Activated T-helper 17 cell treated with anti-CD3 and anti-CD28 coated beads, Interleukin-2, amount 50 U/mL, for 72 hours (primary cell): Measurements from ENCODE around the gene C1orf159. TPM values are rescaled to one million over a fixed set of nuclear protein-coding genes. Genes with fewer than 3 reads are reported as not detected.
"Not testable (repeated sequence)": the region's sequence is repeated elsewhere in the genome, so short reads cannot be mapped to it uniquely, and the experiment has no call there.

Experiments used
- ATAC-seq: fragments of 150-1000 bp; cut with Tn5 transposase; replicated peaks from 2 replicates; pipeline ENCODE4 v1.10.0; 2021; ENCODE audit warnings: mild to moderate bottlenecking, moderate library complexity
- H3K27ac Mint-ChIP-seq: one replicate; pipeline ENCODE4 v1.8.0; 2022; ENCODE audit warnings: mixed read lengths
- H3K27me3 Mint-ChIP-seq: one replicate; pipeline ENCODE4 v1.8.0; 2022; ENCODE audit warnings: mixed read lengths
- H3K36me3 Mint-ChIP-seq: one replicate; pipeline ENCODE4 v1.8.0; 2022; ENCODE audit warnings: low read depth, mild to moderate bottlenecking, mixed read lengths
- H3K4me1 Mint-ChIP-seq: one replicate; pipeline ENCODE4 v1.8.0; 2022; ENCODE audit warnings: mixed read lengths
- H3K4me3 Mint-ChIP-seq: one replicate; pipeline ENCODE4 v1.8.0; 2022; ENCODE audit warnings: mild to moderate bottlenecking, mixed read lengths
- H3K9me3 Mint-ChIP-seq: one replicate; pipeline ENCODE4 v1.8.0; 2022; ENCODE audit warnings: mixed read lengths
- total RNA-seq, 2 donors: library from RNA; stranded (reverse); gene quantifications; one replicate each; pipeline ENCODE4 v1.2.3, GENCODE V29; 2022

C1orf159 gene
- total RNA-seq, 2 donors from 2014 or later: 15.7 to 18.8 TPM

- H3K4me3 Mint-ChIP-seq: no peak overlapping the region
- peaks cover 17% of the 10 kb centered on the region for H3K36me3 Mint-ChIP-seq
- ATAC-seq: no peak
- H3K4me1 Mint-ChIP-seq: peaks cover 4% of the 10 kb centered on the region
- no peaks in the 10 kb centered on the region for H3K27me3 Mint-ChIP-seq
- H3K27ac Mint-ChIP-seq: no peak overlapping the region
- no peaks in the 10 kb centered on the region for H3K9me3 Mint-ChIP-seq
Observed at GRCh38 chr1:1109743-1110142, 6.1 kb downstream of the C1orf159 start.

DNA sequence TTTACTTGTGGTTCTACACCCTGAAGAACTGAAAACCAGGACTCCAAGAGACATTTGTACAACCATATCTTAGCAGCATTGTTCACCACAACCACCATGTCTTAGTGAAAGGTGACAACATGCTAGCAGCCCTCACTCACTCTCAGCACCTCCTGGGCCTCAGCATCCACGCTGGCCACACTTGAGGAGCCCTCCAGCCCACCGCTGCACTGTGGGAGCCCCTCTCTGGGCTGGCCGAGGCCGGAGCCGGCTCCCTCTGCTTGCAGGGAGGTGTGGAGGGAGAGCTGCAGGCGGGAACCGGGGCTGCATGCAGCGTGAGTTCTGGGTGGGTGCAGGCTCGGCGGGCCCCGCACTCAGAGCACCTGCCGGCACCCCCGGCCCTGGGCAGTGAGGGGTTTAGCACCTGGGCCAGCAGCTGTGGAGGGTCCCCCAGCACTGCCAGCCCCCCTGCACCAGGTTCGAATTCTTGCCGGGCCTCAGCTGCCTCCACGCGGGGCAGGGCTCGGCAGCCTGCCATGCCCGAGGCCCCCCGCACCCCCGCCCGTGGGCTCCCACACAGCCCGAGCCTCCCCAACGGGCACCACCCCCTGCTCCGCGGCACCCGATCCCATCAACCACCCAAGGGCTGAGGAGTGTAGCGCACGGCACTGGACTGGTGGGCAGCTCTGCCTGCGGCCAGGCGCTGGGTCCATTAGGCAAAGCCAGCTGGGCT is 9.2 kb downstream of the C1orf159 start:
- Mint-ChIP-seq H3K27me3 (no peaks in the 10 kb centered on the region), H3K4me1 (peaks cover 8% of the 10 kb centered on the region), H3K27ac (no peak overlapping the region), H3K4me3 (no peak overlapping the region), H3K9me3 (no peaks in the 10 kb centered on the region), H3K36me3 (peaks cover 4% of the 10 kb centered on the region)
- ATAC-seq: no peak

- peak overlapping the region; percentile 43 for H3K4me3 Mint-ChIP-seq
- peak overlapping the region; percentile 83 for H3K27ac Mint-ChIP-seq
- H3K9me3 Mint-ChIP-seq: peaks cover 11% of the 10 kb centered on the region
- not testable (repeated sequence) for H3K27me3 Mint-ChIP-seq
- peaks cover 21% of the 10 kb centered on the region for H3K4me1 Mint-ChIP-seq
- peak; percentile 95 for ATAC-seq
- H3K36me3 Mint-ChIP-seq: peaks cover 17% of the 10 kb centered on the region
Observed at GRCh38 chr1:1104152-1104551, 11.7 kb downstream of the C1orf159 start.

GRCh38 chr1:1101503-1101902 is 14.4 kb downstream of the C1orf159 start:
- H3K27me3 Mint-ChIP-seq: no peaks in the 10 kb centered on the region
- no peak overlapping the region for H3K27ac Mint-ChIP-seq
- no peak overlapping the region for H3K4me3 Mint-ChIP-seq
- peaks cover 24% of the 10 kb centered on the region for H3K36me3 Mint-ChIP-seq
- no peak for ATAC-seq
- peaks cover 24% of the 10 kb centered on the region for H3K4me1 Mint-ChIP-seq
- peaks cover 15% of the 10 kb centered on the region for H3K9me3 Mint-ChIP-seq

- Mint-ChIP-seq H3K4me3 (peak overlapping the region; percentile 31), H3K9me3 (peaks cover 15% of the 10 kb centered on the region), H3K27ac (peak overlapping the region; percentile 85), H3K36me3 (peaks cover 24% of the 10 kb centered on the region), H3K27me3 (no peaks in the 10 kb centered on the region), H3K4me1 (peaks cover 24% of the 10 kb centered on the region)
- ATAC-seq: no peak
Observed at GRCh38 chr1:1100296-1100695, 15.6 kb downstream of the C1orf159 start.

- H3K36me3 Mint-ChIP-seq: peaks cover 24% of the 10 kb centered on the region
- peak; percentile 35 for ATAC-seq
- H3K4me3 Mint-ChIP-seq: peak overlapping the region; percentile 31
- H3K9me3 Mint-ChIP-seq: peaks cover 15% of the 10 kb centered on the region
- no peaks in the 10 kb centered on the region for H3K27me3 Mint-ChIP-seq
- peaks cover 24% of the 10 kb centered on the region for H3K4me1 Mint-ChIP-seq
- peak overlapping the region; percentile 85 for H3K27ac Mint-ChIP-seq
Observed at GRCh38 chr1:1099506-1100183, 16.2 kb downstream of the C1orf159 start.

- H3K27me3 Mint-ChIP-seq: no peaks in the 10 kb centered on the region
- peaks cover 24% of the 10 kb centered on the region for H3K36me3 Mint-ChIP-seq
- H3K9me3 Mint-ChIP-seq: peaks cover 15% of the 10 kb centered on the region
- H3K27ac Mint-ChIP-seq: peak overlapping the region; percentile 85
- peak; percentile 82 for ATAC-seq
- H3K4me1 Mint-ChIP-seq: peaks cover 24% of the 10 kb centered on the region
- H3K4me3 Mint-ChIP-seq: peak overlapping the region; percentile 31
Observed at GRCh38 chr1:1098681-1099421, 17.0 kb downstream of the C1orf159 start.

- Mint-ChIP-seq H3K36me3 (peaks cover 21% of the 10 kb centered on the region), H3K9me3 (peaks cover 15% of the 10 kb centered on the region), H3K4me1 (peaks cover 20% of the 10 kb centered on the region)
- H3K4me3 Mint-ChIP-seq, ATAC-seq, H3K27ac Mint-ChIP-seq, H3K27me3 Mint-ChIP-seq: not testable (repeated sequence)
Observed at GRCh38 chr1:1096136-1096535, 19.8 kb downstream of the C1orf159 start.

- H3K27ac Mint-ChIP-seq: no peak overlapping the region
- peaks cover 11% of the 10 kb centered on the region for H3K9me3 Mint-ChIP-seq
- no peak for ATAC-seq
- no peaks in the 10 kb centered on the region for H3K27me3 Mint-ChIP-seq
- H3K36me3 Mint-ChIP-seq: peaks cover 15% of the 10 kb centered on the region
- peaks cover 15% of the 10 kb centered on the region for H3K4me1 Mint-ChIP-seq
- no peak overlapping the region for H3K4me3 Mint-ChIP-seq
Observed at GRCh38 chr1:1094981-1095380, 20.9 kb downstream of the C1orf159 start.

GRCh38 chr1:1093610-1093943 is 22.3 kb downstream of the C1orf159 start:
- ATAC-seq: no peak
- peaks cover 2% of the 10 kb centered on the region for H3K36me3 Mint-ChIP-seq

GRCh38 chr1:1092894-1093609 is 22.8 kb downstream of the C1orf159 start:
- Mint-ChIP-seq H3K27me3 (no peaks in the 10 kb centered on the region), H3K4me3 (no peak overlapping the region), H3K4me1 (no peaks in the 10 kb centered on the region), H3K36me3 (no peaks in the 10 kb centered on the region), H3K9me3 (no peaks in the 10 kb centered on the region), H3K27ac (no peak overlapping the region)
- ATAC-seq: peak; percentile 40

More at GRCh38 chr1:1093610-1093943, 22.3 kb downstream of the C1orf159 start:
- no peak overlapping the region for H3K4me3 Mint-ChIP-seq
- H3K27me3 Mint-ChIP-seq: no peaks in the 10 kb centered on the region
- no peak overlapping the region for H3K27ac Mint-ChIP-seq
- peaks cover under 1% of the 10 kb centered on the region for H3K4me1 Mint-ChIP-seq
- H3K9me3 Mint-ChIP-seq: no peaks in the 10 kb centered on the region

- H3K4me1 Mint-ChIP-seq: no peaks in the 10 kb centered on the region
- ATAC-seq: no peak
- H3K36me3 Mint-ChIP-seq: no peaks in the 10 kb centered on the region
- no peaks in the 10 kb centered on the region for H3K27me3 Mint-ChIP-seq
- H3K27ac Mint-ChIP-seq: no peak overlapping the region
- H3K4me3 Mint-ChIP-seq: no peak overlapping the region
- no peaks in the 10 kb centered on the region for H3K9me3 Mint-ChIP-seq
Observed at GRCh38 chr1:1092149-1092855, 23.6 kb downstream of the C1orf159 start.

DNA sequence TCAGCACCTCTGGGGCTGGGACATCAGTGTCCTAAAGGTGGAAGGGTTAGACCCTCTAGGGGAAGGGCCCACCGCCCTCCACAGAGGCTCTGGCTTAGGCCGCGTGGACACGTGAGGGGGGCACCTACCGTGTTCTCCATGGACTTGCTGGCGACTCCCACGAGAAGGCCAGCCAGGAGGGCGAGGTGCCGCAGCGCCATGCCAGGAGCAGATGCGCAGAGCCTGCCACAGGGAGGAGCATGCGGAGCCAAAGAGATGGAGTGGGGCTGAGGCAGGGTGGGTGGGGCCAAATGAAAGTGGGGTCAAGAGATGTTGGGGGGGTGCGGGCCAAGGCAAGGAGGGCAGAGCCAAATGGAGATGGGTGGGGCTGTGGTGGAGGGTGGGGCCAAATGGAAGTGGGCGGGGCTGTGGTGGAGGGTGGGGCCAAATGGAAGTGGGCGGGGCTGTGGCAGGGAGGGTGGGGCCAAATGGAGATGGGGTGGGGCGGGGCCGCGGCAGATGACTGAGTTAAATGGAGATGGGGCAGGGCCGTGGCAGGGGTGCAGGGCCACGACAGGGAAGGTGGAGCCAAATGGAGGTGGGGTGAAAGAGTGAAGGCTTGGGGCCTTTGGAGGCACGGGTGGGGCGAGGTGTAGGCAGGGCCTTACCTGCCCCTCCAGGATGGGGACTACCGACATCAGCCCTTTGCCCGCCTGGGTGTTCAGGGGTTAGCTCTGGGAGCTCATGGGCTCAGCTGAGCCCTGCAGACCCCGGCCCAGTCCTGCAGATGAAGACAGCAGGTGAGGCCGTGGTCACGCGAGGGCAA is 24.3 kb downstream of the C1orf159 start:
- Mint-ChIP-seq H3K36me3 (no peaks in the 10 kb centered on the region), H3K27ac (no peak overlapping the region), H3K27me3 (no peaks in the 10 kb centered on the region), H3K4me3 (no peak overlapping the region), H3K9me3 (no peaks in the 10 kb centered on the region), H3K4me1 (no peaks in the 10 kb centered on the region)
- no peak for ATAC-seq
